Endothelial cell of umbilical vein (primary cell): ENCODE measurements around the gene DPP3. TPM values are rescaled to one million over a fixed set of nuclear protein-coding genes. Genes with fewer than 3 reads are reported as not detected.

Source experiments
- BruUV-seq: library from RNA; stranded (reverse); fragments of 400-500 nt; replicated peaks from 2 replicates; lab custom pipeline; 2021; lab: Mats Ljungman, UMichigan
- CTCF ChIA-PET: fragments of 300-600, 350-600 bp; sonication (Branson Sonifier 250); formaldehyde crosslinking; loops from one replicate; lab custom pipeline; 2021; ENCODE audit warnings: antibody characterized with exemption, inconsistent platforms; lab: Charles Lee
- POLR2A ChIA-PET: fragments of 300-600, 350-600 bp; sonication (Branson Sonifier 250); formaldehyde crosslinking; loops from one replicate; lab custom pipeline; 2021; ENCODE audit warnings: antibody characterized with exemption, inconsistent platforms; lab: Charles Lee
- DNase-seq: peaks from one replicate; pipeline ENCODE4 v3.0.0-alpha.2; 2011; ENCODE audit warnings: low read depth, low spot score
- FAIRE-seq: peaks from 2 replicates; lab custom pipeline; 2011; peaks lifted over from hg19 to GRCh38; lab: Jason Lieb, UNC
- H2AFZ ChIP-seq: 2 replicates; pipeline ENCODE4 v1.6.0; 2012; ENCODE audit warnings: low read depth, low read length, control low read depth, inconsistent platforms
- H3K27ac ChIP-seq: 2 replicates; pipeline ENCODE4 v1.5.1; 2011; ENCODE audit warnings: low read depth, mild to moderate bottlenecking, control low read depth, low read length, moderate library complexity; ENCODE audit not compliant: insufficient read depth
- H3K27me3 ChIP-seq, 2 experiments: 2 replicates each; pipeline versions ENCODE4 v1.6.0 to v1.6.1; 2011; ENCODE audit warnings: low read length in 2 of 2, mixed read lengths in 1 of 2; ENCODE audit not compliant: control insufficient read depth in 2 of 2, insufficient read depth in 2 of 2
- H3K36me3 ChIP-seq, 2 experiments: 2 replicates in 1 of 2; 3 replicates in 1 of 2; pipeline ENCODE4 v1.5.1; 2011; ENCODE audit warnings: low read length in 2 of 2, mild to moderate bottlenecking in 1 of 2, moderate library complexity in 1 of 2; ENCODE audit not compliant: control insufficient read depth in 2 of 2, insufficient read depth in 2 of 2; ENCODE audit errors: extremely low read depth in 1 of 2
- H3K4me1 ChIP-seq: 3 replicates; pipeline ENCODE4 v1.5.1; 2011; ENCODE audit warnings: mild to moderate bottlenecking, low read length; ENCODE audit not compliant: control insufficient read depth, insufficient read depth; ENCODE audit errors: extremely low read depth
- H3K4me2 ChIP-seq: 2 replicates; pipeline ENCODE4 v1.6.1; 2011; ENCODE audit warnings: low read length, control low read depth, mixed read lengths; ENCODE audit not compliant: insufficient read depth
- H3K4me3 ChIP-seq, 3 experiments: fragments of 200-600 bp in 1 of 3; sonication (generic), shearing (Covaris generic) in 1 of 3; replicated peaks in 1 of 3; 2 replicates each; pipeline ENCODE4 v1.5.1; 2011 to 2016; ENCODE audit warnings: control low read depth in 3 of 3, low read length in 3 of 3, mild to moderate bottlenecking in 2 of 3, inconsistent platforms in 1 of 3, low read depth in 1 of 3, moderate library complexity in 1 of 3; ENCODE audit not compliant: insufficient read depth in 1 of 3
- H3K79me2 ChIP-seq: 2 replicates; pipeline ENCODE4 v1.6.0; 2012; ENCODE audit warnings: low read length, inconsistent platforms; ENCODE audit not compliant: control insufficient read depth, insufficient read depth
- H3K9ac ChIP-seq: replicated peaks from 2 replicates; pipeline ENCODE3; 2011; ENCODE audit warnings: low read length, control low read depth; ENCODE audit not compliant: insufficient read depth; ENCODE audit errors: extremely low read depth
- H3K9me1 ChIP-seq: replicated peaks from 3 replicates; pipeline ENCODE4 v1.6.0; 2011; ENCODE audit warnings: mild to moderate bottlenecking, low read length; ENCODE audit not compliant: control insufficient read depth, insufficient read depth; ENCODE audit errors: extremely low read depth
- H3K9me3 ChIP-seq: replicated peaks from 2 replicates; pipeline ENCODE4 v1.5.1; 2012; ENCODE audit warnings: low read length, inconsistent platforms; ENCODE audit not compliant: control insufficient read depth, insufficient read depth
- H4K20me1 ChIP-seq: replicated peaks from 2 replicates; pipeline ENCODE3; 2011; ENCODE audit warnings: mild to moderate bottlenecking, low read length; ENCODE audit not compliant: control insufficient read depth, insufficient read depth; ENCODE audit errors: extremely low read depth
- CTCF ChIP-seq, 2 donors: IDR thresholded peaks; 1 replicate in 1 of 2; 2 replicates in 1 of 2; pipeline ENCODE4 v1.5.1; 2011; ENCODE audit warnings: low read length in 2 of 2, mild to moderate bottlenecking in 2 of 2, moderate library complexity in 2 of 2, control low read depth in 1 of 2, inconsistent platforms in 1 of 2, low read depth in 1 of 2; ENCODE audit not compliant: insufficient read depth in 1 of 2; ENCODE audit errors: extremely low read depth in 1 of 2
- EZH2 ChIP-seq: IDR thresholded peaks from 2 replicates; pipeline ENCODE4 v1.6.1; 2012; ENCODE audit warnings: borderline replicate concordance, low read depth, mild to moderate bottlenecking, moderate library complexity, low read length, inconsistent platforms; ENCODE audit not compliant: severe bottlenecking
- FOS ChIP-seq: IDR thresholded peaks from 2 replicates; pipeline ENCODE4 v1.6.1; 2011; ENCODE audit warnings: mild to moderate bottlenecking, low read length, moderate library complexity, borderline replicate concordance; ENCODE audit not compliant: insufficient read depth
- GATA2 ChIP-seq: IDR thresholded peaks from 2 replicates; pipeline ENCODE4 v1.7.0; 2011; ENCODE audit warnings: low read depth, mild to moderate bottlenecking, moderate library complexity, mixed read lengths, low read length; ENCODE audit not compliant: insufficient read length, insufficient read depth
- JUN ChIP-seq: IDR thresholded peaks from 2 replicates; pipeline ENCODE4 v1.6.1; 2011; ENCODE audit warnings: borderline replicate concordance, low read depth; ENCODE audit not compliant: insufficient read length, insufficient read depth
- MAX ChIP-seq: IDR thresholded peaks from 2 replicates; pipeline ENCODE4 v1.6.1; 2011; ENCODE audit not compliant: insufficient read depth, insufficient read length
- MYC ChIP-seq: IDR thresholded peaks from one replicate; pipeline ENCODE4 v1.6.1; 2011; ENCODE audit warnings: mild to moderate bottlenecking, low read depth, low read length
- POLR2A ChIP-seq: IDR thresholded peaks from 2 replicates; pipeline ENCODE4 v1.6.1; 2012; ENCODE audit warnings: low read depth, mild to moderate bottlenecking, control low read depth, low read length
- POLR2AphosphoS5 ChIP-seq: IDR thresholded peaks from 2 replicates; pipeline ENCODE4 v1.6.1; 2012; ENCODE audit warnings: low read depth, mild to moderate bottlenecking, control low read depth, low read length, moderate library complexity; ENCODE audit not compliant: insufficient read depth
- dilution Hi-C: fragments of 300-500 bp; cut with MboI; formaldehyde crosslinking; loops from one replicate; pipeline ENCODE4 v1.15.0; 2019; ENCODE audit warnings: low sequenced_read_pairs; ENCODE audit not compliant: extremely low pct_ligation_motif_present
- intact Hi-C: fragments of 100-400 bp; cut with micrococcal nuclease; formaldehyde crosslinking; loops from one replicate; pipeline ENCODE4 v1.10.0; 2022
- polyA plus RNA-seq, 4 experiments: library from polyadenylated mRNA; depleted of rRNA in 3 of 4; stranded (reverse) in 3 of 4; unstranded in 1 of 4; fragments of >200 nt; gene quantifications; 2 replicates each; pipeline versions ENCODE4 v1.2.1 to v1.2.3, GENCODE V29; 2011 to 2012; ENCODE audit warnings: missing spikeins in 1 of 4
- total RNA-seq: library from RNA; stranded (reverse); gene quantifications from 2 replicates; pipeline ENCODE4 v1.2.3, GENCODE V29; 2021

Gene DPP3
- total and polyA plus RNA-seq, 2 donors (not counting 3 experiments of a cell fraction or from before 2014, with no cell fraction given) = 46.4 to 50.4 TPM

GRCh38 chr11:66478729-66479393, 1.4 kb upstream of the DPP3 start:
- CTCF ChIA-PET = interaction anchor here (0.7 to 1.9 kb wide), 10 partner anchors 8 to 199 kb away, joined by 3 to 8 read pairs (median 4); partner anchors contain the start of genes MRPL11, NPAS4, PELI3 and RBM4B
- FAIRE-seq (peak; percentile 28), DNase-seq (peak; percentile 37)
- intact Hi-C loops = no loop called here
- no TSS peak for BruUV-seq
- POLR2A ChIA-PET = no interaction called here
- H4K20me1 ChIP-seq = no peaks in the 10 kb centered on the region
- H3K4me1 ChIP-seq = peaks cover 10% of the 10 kb centered on the region
- peak overlapping the region; percentile 71 to 89 (median 86) for H3K4me3 ChIP-seq
- no peak for TF ChIP-seq MYC
- TF ChIP-seq JUN = no peak
- TF ChIP-seq POLR2A = no peak
- no peak for TF ChIP-seq FOS
- no peak for TF ChIP-seq EZH2
- TF ChIP-seq POLR2AphosphoS5 = no peak
- TF ChIP-seq GATA2 = no peak
- TF ChIP-seq CTCF (IDR thresholded peaks at IDR 0.05; ENCODE audit: extremely low read depth in 1 of 2, insufficient read depth in 1 of 2, low read depth in 1 of 2, low read length in 2 of 2) = peak; percentile 69 to 82
- no peak for TF ChIP-seq MAX
- no peaks in the 10 kb centered on the region for H3K36me3 ChIP-seq
- dilution Hi-C loops = no loop called here
- peak overlapping the region; percentile 99 for H3K9ac ChIP-seq
- no peaks in the 10 kb centered on the region for H3K9me1 ChIP-seq
- H3K79me2 ChIP-seq = peaks cover 7% of the 10 kb centered on the region
- H2AFZ ChIP-seq = no peak overlapping the region
- no peaks in the 10 kb centered on the region for H3K9me3 ChIP-seq
- peak overlapping the region; percentile 96 for H3K27ac ChIP-seq
- H3K4me2 ChIP-seq = peak overlapping the region; percentile 93
- no peaks in the 10 kb centered on the region for H3K27me3 ChIP-seq
